Measurements from ENCODE around the gene ABHD2. TPM values are rescaled to one million over a fixed set of nuclear protein-coding genes. Genes with fewer than 3 reads are reported as not detected.

Gene ABHD2
- total RNA-seq, 4 donors from 2014 or later: 19.3 to 150 (median 64.5) TPM

DNA sequence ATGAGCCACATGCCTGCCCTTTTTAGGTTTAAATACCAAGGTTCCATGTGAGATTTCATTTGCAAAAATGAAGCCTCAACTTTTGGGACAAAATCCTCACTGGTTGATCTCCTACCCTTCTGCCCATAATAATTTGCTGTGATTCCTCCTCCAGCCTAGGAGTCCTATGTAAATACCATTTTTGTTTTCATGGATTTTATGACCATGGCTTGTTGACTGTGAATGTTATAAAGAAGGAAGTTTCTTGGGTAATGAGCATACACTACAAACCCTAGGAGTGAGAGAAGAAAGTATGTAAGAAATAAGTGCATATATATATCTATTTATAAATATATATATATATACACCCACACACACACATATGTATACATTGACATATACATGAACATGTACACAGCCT lies 120.0 kb downstream of the ABHD2 start:
- no peak for TF ChIP-seq POLR2A (IDR thresholded peaks at IDR 0.05)
- TF ChIP-seq, protein P1, sequence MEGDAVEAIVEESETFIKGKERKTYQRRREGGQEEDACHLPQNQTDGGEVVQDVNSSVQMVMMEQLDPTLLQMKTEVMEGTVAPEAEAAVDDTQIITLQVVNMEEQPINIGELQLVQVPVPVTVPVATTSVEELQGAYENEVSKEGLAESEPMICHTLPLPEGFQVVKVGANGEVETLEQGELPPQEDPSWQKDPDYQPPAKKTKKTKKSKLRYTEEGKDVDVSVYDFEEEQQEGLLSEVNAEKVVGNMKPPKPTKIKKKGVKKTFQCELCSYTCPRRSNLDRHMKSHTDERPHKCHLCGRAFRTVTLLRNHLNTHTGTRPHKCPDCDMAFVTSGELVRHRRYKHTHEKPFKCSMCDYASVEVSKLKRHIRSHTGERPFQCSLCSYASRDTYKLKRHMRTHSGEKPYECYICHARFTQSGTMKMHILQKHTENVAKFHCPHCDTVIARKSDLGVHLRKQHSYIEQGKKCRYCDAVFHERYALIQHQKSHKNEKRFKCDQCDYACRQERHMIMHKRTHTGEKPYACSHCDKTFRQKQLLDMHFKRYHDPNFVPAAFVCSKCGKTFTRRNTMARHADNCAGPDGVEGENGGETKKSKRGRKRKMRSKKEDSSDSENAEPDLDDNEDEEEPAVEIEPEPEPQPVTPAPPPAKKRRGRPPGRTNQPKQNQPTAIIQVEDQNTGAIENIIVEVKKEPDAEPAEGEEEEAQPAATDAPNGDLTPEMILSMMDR (IDR thresholded peaks at IDR 0.05 in 4 of 5, conservative IDR thresholded peaks at IDR 0.05 in 1 of 5): no peak
- intact Hi-C loops (cut with DNase I; ENCODE audit: low total_unique reads): no loop called here
- DNase-seq: no peak
- no peak overlapping the region for H3K4me3 ChIP-seq
- H3K4me1 ChIP-seq: peaks cover 0 to 3% of the 10 kb centered on the region in 2 donors
- H3K9me3 ChIP-seq: no peaks in the 10 kb centered on the region
- in situ Hi-C loops (cut with MboI; ENCODE audit: low sequenced_read_pairs in 4 of 4): loop anchor here in 1 of 4 donors (25.0 kb wide), 1 partner anchor 229 kb away; no protein-coding TSS in a partner anchor
- no peak for ATAC-seq
- H3K36me3 ChIP-seq: no peaks in the 10 kb centered on the region
- H3K27me3 ChIP-seq: no peaks in the 10 kb centered on the region
- H3K27ac ChIP-seq: no peak overlapping the region

DNA sequence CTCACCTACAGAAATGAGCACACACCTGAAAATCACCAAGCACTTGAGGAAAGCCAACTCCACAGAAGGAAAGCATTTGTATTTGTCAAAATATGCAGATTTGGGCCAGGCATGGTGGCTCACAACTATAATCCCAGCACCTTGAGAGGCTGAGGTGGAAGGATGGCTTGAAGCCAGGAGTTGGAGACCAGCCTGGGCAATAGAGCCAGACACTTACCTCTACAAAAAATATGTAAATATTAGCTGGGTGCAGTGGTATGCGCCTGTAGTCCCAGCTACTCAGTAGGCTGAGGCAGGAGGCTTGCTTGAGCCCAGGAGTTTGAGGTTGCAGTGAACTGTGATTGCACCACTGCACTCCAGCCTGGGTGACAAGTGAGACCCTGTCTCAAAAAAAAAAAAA lies 120.8 kb downstream of the ABHD2 start:
- no peak for TF ChIP-seq POLR2A (IDR thresholded peaks at IDR 0.05)
- TF ChIP-seq, protein P1 (IDR thresholded peaks at IDR 0.05 in 4 of 5, conservative IDR thresholded peaks at IDR 0.05 in 1 of 5): no peak
- no peak overlapping the region for H3K27ac ChIP-seq
- in situ Hi-C loops (cut with MboI; ENCODE audit: low sequenced_read_pairs in 4 of 4) (loop anchor here in 1 of 4 donors (25.0 kb wide), 1 partner anchor 228 kb away; no protein-coding TSS in a partner anchor), intact Hi-C loops (cut with DNase I; ENCODE audit: low total_unique reads) (no loop called here)
- no peaks in the 10 kb centered on the region for H3K36me3 ChIP-seq
- H3K27me3 ChIP-seq: no peaks in the 10 kb centered on the region
- no peak for DNase-seq
- H3K4me1 ChIP-seq: peaks cover 0 to 3% of the 10 kb centered on the region in 2 donors
- H3K4me3 ChIP-seq: no peak overlapping the region
- no peaks in the 10 kb centered on the region for H3K9me3 ChIP-seq
- no peak for ATAC-seq

DNA sequence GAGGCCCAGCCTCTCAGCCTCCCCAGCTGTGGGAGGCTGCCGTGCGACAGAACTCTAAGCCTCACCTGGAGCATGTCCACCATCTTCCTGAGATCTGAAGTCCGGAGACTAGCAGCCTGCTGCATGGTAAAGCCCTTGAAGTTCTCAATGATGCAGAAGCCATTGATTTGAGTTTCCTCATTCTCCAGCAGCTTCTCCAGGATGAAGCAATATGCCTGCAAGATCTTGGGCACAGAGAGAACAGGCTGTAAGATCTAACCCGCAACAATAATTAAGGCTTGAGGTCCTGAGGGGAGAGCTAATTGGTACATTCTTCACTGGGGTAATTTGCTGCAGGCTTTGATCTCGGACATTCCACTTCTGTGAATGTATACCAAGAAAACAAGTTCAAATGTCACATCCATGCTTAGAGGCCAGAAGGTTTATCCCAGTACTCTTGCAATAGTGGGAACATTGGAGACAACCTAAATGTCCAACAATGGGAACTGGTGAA lies 123.5 kb downstream of the ABHD2 start:
- Histone ChIP-seq H3K36me3 (no peaks in the 10 kb centered on the region), H3K27me3 (no peaks in the 10 kb centered on the region), H3K4me3 (no peak overlapping the region), H3K27ac (no peak overlapping the region), H3K9me3 (no peaks in the 10 kb centered on the region), H3K4me1 (peaks cover 0 to 3% of the 10 kb centered on the region in 2 donors)
- TF ChIP-seq, protein P1 (IDR thresholded peaks at IDR 0.05 in 4 of 5, conservative IDR thresholded peaks at IDR 0.05 in 1 of 5): no peak
- TF ChIP-seq POLR2A (IDR thresholded peaks at IDR 0.05): no peak
- ATAC-seq: no peak
- DNase-seq: no peak
- in situ Hi-C loops (cut with MboI; ENCODE audit: low sequenced_read_pairs in 4 of 4) (loop anchor here in 1 of 4 donors (25.0 kb wide), 1 partner anchor 226 kb away; no protein-coding TSS in a partner anchor), intact Hi-C loops (cut with DNase I; ENCODE audit: low total_unique reads) (no loop called here)

DNA sequence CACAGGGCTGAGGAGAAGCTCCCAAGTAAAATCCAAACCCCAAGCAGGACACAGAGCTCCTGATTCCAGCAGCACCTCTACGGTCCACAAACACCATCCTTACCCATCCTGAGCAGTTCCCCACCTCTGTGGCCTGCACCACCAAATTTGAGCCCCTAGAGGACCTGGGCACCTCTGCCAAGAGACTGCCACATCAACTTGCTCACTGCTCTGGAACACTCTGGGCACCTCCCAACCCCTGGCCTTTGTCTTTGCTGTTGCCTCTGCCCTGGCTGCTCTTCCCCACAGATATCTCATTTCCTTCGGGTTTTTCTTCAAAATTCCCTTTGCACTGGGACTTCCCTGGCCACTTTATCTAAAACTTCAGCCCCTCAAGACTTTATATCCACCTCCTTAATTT lies 127.4 kb downstream of the ABHD2 start:
- H3K27me3 ChIP-seq: no peaks in the 10 kb centered on the region
- H3K4me1 ChIP-seq: no peaks in the 10 kb centered on the region
- TF ChIP-seq POLR2A (IDR thresholded peaks at IDR 0.05): no peak
- TF ChIP-seq, protein P1 (IDR thresholded peaks at IDR 0.05 in 4 of 5, conservative IDR thresholded peaks at IDR 0.05 in 1 of 5): no peak
- DNase-seq: no peak
- no peaks in the 10 kb centered on the region for H3K36me3 ChIP-seq
- H3K27ac ChIP-seq: no peak overlapping the region
- H3K9me3 ChIP-seq: no peaks in the 10 kb centered on the region
- intact Hi-C loops (cut with DNase I; ENCODE audit: low total_unique reads): no loop called here
- H3K4me3 ChIP-seq: no peak overlapping the region
- in situ Hi-C loops (cut with MboI; ENCODE audit: low sequenced_read_pairs in 4 of 4): loop anchor here in 1 of 4 donors (25.0 kb wide), 1 partner anchor 222 kb away; no protein-coding TSS in a partner anchor
- ATAC-seq: no peak

DNA sequence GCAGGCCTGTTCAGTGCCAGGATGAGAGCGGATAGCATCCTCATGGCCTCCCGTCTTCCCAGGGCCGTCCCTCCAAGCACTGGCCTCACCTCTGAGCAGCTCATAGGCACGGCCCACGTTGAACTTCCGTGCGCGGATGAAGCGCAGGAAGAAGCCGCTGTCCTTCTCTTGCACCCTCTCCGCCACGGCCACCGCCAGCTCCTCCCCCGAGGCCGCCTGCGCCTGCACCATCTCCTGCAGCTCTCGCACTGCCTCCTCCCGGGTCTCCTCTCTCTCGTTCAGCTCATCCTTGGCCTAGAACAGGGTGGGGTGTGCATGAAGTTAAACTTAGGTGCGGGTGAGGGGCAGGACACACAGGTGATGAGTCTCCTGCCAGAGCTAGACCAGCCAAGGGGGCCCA lies 128.8 kb downstream of the ABHD2 start:
- H3K9me3 ChIP-seq: no peaks in the 10 kb centered on the region
- no peaks in the 10 kb centered on the region for H3K36me3 ChIP-seq
- no peak for DNase-seq
- no peak overlapping the region for H3K4me3 ChIP-seq
- intact Hi-C loops (cut with DNase I; ENCODE audit: low total_unique reads): no loop called here
- ATAC-seq: no peak
- TF ChIP-seq, protein P1 (IDR thresholded peaks at IDR 0.05 in 4 of 5, conservative IDR thresholded peaks at IDR 0.05 in 1 of 5): no peak
- TF ChIP-seq POLR2A (IDR thresholded peaks at IDR 0.05): no peak
- no peaks in the 10 kb centered on the region for H3K27me3 ChIP-seq
- H3K4me1 ChIP-seq: no peaks in the 10 kb centered on the region
- no peak overlapping the region for H3K27ac ChIP-seq
- in situ Hi-C loops (cut with MboI; ENCODE audit: low sequenced_read_pairs in 4 of 4): loop anchor here in 1 of 4 donors (25.0 kb wide), 1 partner anchor 220 kb away; no protein-coding TSS in a partner anchor

All from gastrocnemius medialis (tissue), 4 donors.